HL-60 (cell line): ENCODE results near the gene FEN1.

Experiments used
- DNase-seq, 2 experiments: peaks; one replicate each; pipeline ENCODE4 v3.0.0-alpha.2; 2010 to 2020; ENCODE audit warnings: low read depth in 1 of 2, low spot score in 1 of 2
- H3K27ac ChIP-seq: fragments of 250-450 bp; sonication (Bioruptor Pico); replicated peaks from 2 replicates; pipeline ENCODE4 v1.5.1; 2020; ENCODE audit warnings: mild to moderate bottlenecking, moderate library complexity
- H3K27me3 ChIP-seq: fragments of 250-450 bp; sonication (Bioruptor Pico); 2 replicates; pipeline ENCODE4 v1.5.1; 2021; ENCODE audit warnings: mild to moderate bottlenecking, moderate library complexity; ENCODE audit not compliant: insufficient read depth, poor library complexity, severe bottlenecking
- H3K4me3 ChIP-seq: replicated peaks from 2 replicates; pipeline ENCODE4 v1.5.1; 2011; ENCODE audit warnings: mild to moderate bottlenecking, control low read depth, low read length; ENCODE audit not compliant: insufficient read depth
- CTCF ChIP-seq: IDR thresholded peaks from one replicate; pipeline ENCODE4 v1.5.1; 2011; ENCODE audit warnings: low read length, control low read depth, inconsistent platforms; ENCODE audit not compliant: insufficient read depth
- GABPA ChIP-seq: IDR thresholded peaks from 2 replicates; pipeline ENCODE4 v1.6.1; 2012; ENCODE audit warnings: low read depth
- POLR2AphosphoS5 ChIP-seq: IDR thresholded peaks from 2 replicates; pipeline ENCODE4 v1.6.1; 2012; ENCODE audit warnings: low read depth
- REST ChIP-seq: IDR thresholded peaks from 2 replicates; pipeline ENCODE4 v1.6.1; 2012; ENCODE audit warnings: low read depth; ENCODE audit not compliant: insufficient replicate concordance
- SPI1 ChIP-seq: IDR thresholded peaks from 2 replicates; pipeline ENCODE4 v1.6.1; 2012; ENCODE audit warnings: low read depth, mild to moderate bottlenecking, borderline replicate concordance

FEN1 gene

GRCh38 chr11:61832207-61832606 lies 39.5 kb downstream of the FEN1 start:
- Histone ChIP-seq H3K27me3 (peaks cover 28% of the 10 kb centered on the region), H3K4me3 (no peak overlapping the region), H3K27ac (no peak overlapping the region)
- no peak for TF ChIP-seq POLR2AphosphoS5
- peak; percentile 80 for TF ChIP-seq REST
- no peak for DNase-seq

- H3K4me3 ChIP-seq, result no peak overlapping the region
- DNase-seq, result no peak
- TF ChIP-seq POLR2AphosphoS5, result no peak
- TF ChIP-seq GABPA, result no peak
- no peak for TF ChIP-seq REST
- no peak for TF ChIP-seq CTCF
- no peak for TF ChIP-seq SPI1
- H3K27me3 ChIP-seq, result peaks cover 24% of the 10 kb centered on the region
- no peak overlapping the region for H3K27ac ChIP-seq
These were observed 40.0 kb downstream of the FEN1 start for GRCh38 chr11:61832754-61833153.

GRCh38 chr11:61833471-61833870 lies 40.8 kb downstream of the FEN1 start:
- DNase-seq, result no peak
- no peak for TF ChIP-seq CTCF
- no peak for TF ChIP-seq REST
- no peak for TF ChIP-seq GABPA
- TF ChIP-seq SPI1, result no peak
- TF ChIP-seq POLR2AphosphoS5, result no peak
- no peak overlapping the region for H3K27ac ChIP-seq

GRCh38 chr11:61833926-61834277 lies 41.2 kb downstream of the FEN1 start:
- peaks cover 13% of the 10 kb centered on the region for H3K27me3 ChIP-seq
- no peak for DNase-seq
- H3K4me3 ChIP-seq, result no peak overlapping the region
- H3K27ac ChIP-seq, result no peak overlapping the region
- TF ChIP-seq CTCF (no peak), GABPA (no peak), REST (no peak), POLR2AphosphoS5 (no peak), SPI1 (no peak)

More at GRCh38 chr11:61833471-61833870, 40.8 kb downstream of the FEN1 start:
- H3K4me3 ChIP-seq, result no peak overlapping the region
- peaks cover 17% of the 10 kb centered on the region for H3K27me3 ChIP-seq
